Gastroesophageal sphincter (tissue), 3 donors: Measurements from ENCODE around the gene SHC2.

ENCODE experiments used
- CTCF ChIP-seq, 4 experiments: fragments of 200-600 bp in 2 of 4; fragments of 450-650 bp in 2 of 4; sonication (generic) in 1 of 4; IDR thresholded peaks; one replicate each; pipeline ENCODE4 v1.5.1; 2017 to 2019; ENCODE audit warnings: antibody characterized with exemption in 4 of 4, mild to moderate bottlenecking in 2 of 4, moderate library complexity in 2 of 4
- EP300 ChIP-seq: sonication (generic); formaldehyde crosslinking; IDR thresholded peaks from one replicate; pipeline ENCODE4 v1.6.1; 2017; ENCODE audit warnings: antibody characterized with exemption, mild to moderate bottlenecking
- POLR2A ChIP-seq, 2 donors: fragments of 450-650 bp; IDR thresholded peaks; one replicate each; pipeline ENCODE4 v1.6.1; 2017; ENCODE audit warnings: antibody characterized with exemption in 2 of 2, mild to moderate bottlenecking in 2 of 2, moderate library complexity in 1 of 2
- POLR2AphosphoS5 ChIP-seq: sonication (generic); formaldehyde crosslinking; IDR thresholded peaks from one replicate; pipeline ENCODE4 v1.6.1; 2017; ENCODE audit warnings: antibody characterized with exemption

- TF ChIP-seq CTCF (IDR thresholded peaks at IDR 0.05) (no peak), POLR2A (IDR thresholded peaks at IDR 0.05) (no peak), EP300 (no peak), POLR2AphosphoS5 (no peak)
Measured at GRCh38 chr19:388691-389090, 72.1 kb downstream of the SHC2 start.
